Measurements from ENCODE around the gene ZBTB6. TPM values are rescaled to one million over a fixed set of nuclear protein-coding genes. Genes with fewer than 3 reads are reported as not detected.
A peak's percentile ranks its signal among the peaks of the same experiment; 100 is the strongest.

ZBTB6 gene
- total RNA-seq, 1 donor: 13.8 TPM

- Histone ChIP-seq H3K4me1 (ENCODE audit: insufficient read depth, low read length) (peaks cover 13% of the 10 kb centered on the region), H3K4me3 (ENCODE audit: insufficient read depth, low read length) (peak within 1 kb of the TSS; percentile 95), H3K9me3 (ENCODE audit: low read depth, low read length) (no peaks in the 10 kb centered on the region), H3K4me2 (ENCODE audit: insufficient read depth, low read length) (peak within 1 kb of the TSS; percentile 99), H3K36me3 (ENCODE audit: insufficient read depth, low read length) (peaks cover 12% of the 10 kb centered on the region), H4K20me1 (ENCODE audit: insufficient read depth, low read length) (peaks cover 29% of the 10 kb centered on the region), H3K27ac (ENCODE audit: low read depth, low read length) (peak within 1 kb of the TSS; percentile 81), H3K79me2 (ENCODE audit: insufficient read depth, low read length) (peaks cover 59% of the 10 kb centered on the region), H3K27me3 (ENCODE audit: insufficient read depth, low read length) (no peaks in the 10 kb centered on the region), H2AFZ (ENCODE audit: low read length) (peak within 1 kb of the TSS; percentile 97)
- peak; percentile 96 for DNase-seq (ENCODE audit: insufficient read length, low spot score, missing footprints)
- no peak for TF ChIP-seq CTCF (IDR thresholded peaks at IDR 0.05; ENCODE audit: extremely low read depth, low read depth, low read length)
These were observed 27.8 kb upstream of the ZBTB6 start, which contains the start of gene RABGAP1 for GRCh38 chr9:122940749-122941581. Gene RABGAP1 (plus strand): TSS chr9:122941020. CDS start chr9:122957060, 16,040 bp downstream.

GRCh38 chr9:122940454-122940748, 27.3 kb upstream of the ZBTB6 start:
- no peak for DNase-seq (ENCODE audit: insufficient read length, low spot score, missing footprints)
- Histone ChIP-seq H3K9me3 (ENCODE audit: low read depth, low read length) (no peaks in the 10 kb centered on the region), H3K36me3 (ENCODE audit: insufficient read depth, low read length) (peaks cover 12% of the 10 kb centered on the region), H4K20me1 (ENCODE audit: insufficient read depth, low read length) (peaks cover 23% of the 10 kb centered on the region), H3K27ac (ENCODE audit: low read depth, low read length) (peak overlapping the region; percentile 64), H3K4me1 (ENCODE audit: insufficient read depth, low read length) (peaks cover 13% of the 10 kb centered on the region), H3K79me2 (ENCODE audit: insufficient read depth, low read length) (peaks cover 59% of the 10 kb centered on the region), H3K4me2 (ENCODE audit: insufficient read depth, low read length) (peak overlapping the region; percentile 99), H2AFZ (ENCODE audit: low read length) (peak overlapping the region; percentile 97), H3K4me3 (ENCODE audit: insufficient read depth, low read length) (peak overlapping the region; percentile 95), H3K27me3 (ENCODE audit: insufficient read depth, low read length) (no peaks in the 10 kb centered on the region)
- TF ChIP-seq CTCF (IDR thresholded peaks at IDR 0.05; ENCODE audit: extremely low read depth, low read depth, low read length): no peak

- TF ChIP-seq CTCF (IDR thresholded peaks at IDR 0.05; ENCODE audit: extremely low read depth, low read depth, low read length): no peak
- peaks cover 20% of the 10 kb centered on the region for H4K20me1 ChIP-seq (ENCODE audit: insufficient read depth, low read length)
- H3K79me2 ChIP-seq (ENCODE audit: insufficient read depth, low read length): peaks cover 59% of the 10 kb centered on the region
- H3K36me3 ChIP-seq (ENCODE audit: insufficient read depth, low read length): peaks cover 12% of the 10 kb centered on the region
- H3K27ac ChIP-seq (ENCODE audit: low read depth, low read length): no peak overlapping the region
- H3K9me3 ChIP-seq (ENCODE audit: low read depth, low read length): no peaks in the 10 kb centered on the region
- no peak overlapping the region for H2AFZ ChIP-seq (ENCODE audit: low read length)
- DNase-seq (ENCODE audit: insufficient read length, low spot score, missing footprints): no peak
- no peaks in the 10 kb centered on the region for H3K27me3 ChIP-seq (ENCODE audit: insufficient read depth, low read length)
- no peak overlapping the region for H3K4me2 ChIP-seq (ENCODE audit: insufficient read depth, low read length)
- peaks cover 13% of the 10 kb centered on the region for H3K4me1 ChIP-seq (ENCODE audit: insufficient read depth, low read length)
- no peak overlapping the region for H3K4me3 ChIP-seq (ENCODE audit: insufficient read depth, low read length)
These were observed 26.5 kb upstream of the ZBTB6 start for GRCh38 chr9:122939601-122940000.

- no peak overlapping the region for H3K4me3 ChIP-seq (ENCODE audit: insufficient read depth, low read length)
- TF ChIP-seq CTCF (IDR thresholded peaks at IDR 0.05; ENCODE audit: extremely low read depth, low read depth, low read length): no peak
- peaks cover 8% of the 10 kb centered on the region for H4K20me1 ChIP-seq (ENCODE audit: insufficient read depth, low read length)
- H2AFZ ChIP-seq (ENCODE audit: low read length): no peak overlapping the region
- H3K9me3 ChIP-seq (ENCODE audit: low read depth, low read length): no peaks in the 10 kb centered on the region
- peaks cover 12% of the 10 kb centered on the region for H3K4me1 ChIP-seq (ENCODE audit: insufficient read depth, low read length)
- H3K27ac ChIP-seq (ENCODE audit: low read depth, low read length): no peak overlapping the region
- peaks cover 57% of the 10 kb centered on the region for H3K79me2 ChIP-seq (ENCODE audit: insufficient read depth, low read length)
- peaks cover 12% of the 10 kb centered on the region for H3K36me3 ChIP-seq (ENCODE audit: insufficient read depth, low read length)
- no peak for DNase-seq (ENCODE audit: insufficient read length, low spot score, missing footprints)
- H3K4me2 ChIP-seq (ENCODE audit: insufficient read depth, low read length): no peak overlapping the region
- H3K27me3 ChIP-seq (ENCODE audit: insufficient read depth, low read length): no peaks in the 10 kb centered on the region
These were observed 23.8 kb upstream of the ZBTB6 start for GRCh38 chr9:122936883-122937282.

Data from osteoblast (primary cell).